Embryonic facial prominence (tissue), 1 donor: Measurements from ENCODE around the gene MBD3L4.
"Not testable (repeated sequence)": the region's sequence is repeated elsewhere in the genome, so short reads cannot be mapped to it uniquely, and the experiment has no call there.

ENCODE experiments used
- DNase-seq: peaks from one replicate; pipeline ENCODE4 v3.0.0-alpha.2; 2016; ENCODE audit errors: extremely low spot score

MBD3L4 gene

DNA sequence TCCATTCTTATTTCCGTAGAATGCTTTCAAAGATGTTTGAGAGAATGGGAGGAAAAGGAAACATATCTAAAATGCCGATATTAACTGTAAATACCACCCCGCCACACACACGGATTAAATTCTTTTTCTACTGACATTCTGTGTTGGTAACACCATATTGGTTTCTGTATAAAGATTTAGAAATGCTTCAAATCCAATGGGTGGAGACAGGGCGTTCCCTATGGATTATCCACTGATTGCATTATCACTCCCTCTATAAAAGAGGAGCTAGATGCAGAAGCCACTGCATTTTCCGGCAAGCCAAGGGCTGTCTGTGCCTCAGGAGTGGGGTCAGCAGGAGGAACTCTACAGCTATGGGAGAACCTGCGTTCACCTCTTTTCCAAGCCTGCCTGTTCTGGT is 9.0 kb upstream of the MBD3L4 start, which contains the start of gene MBD3L2:
Gene MBD3L2 (plus strand): TSS at position 301 of the 400 bp plus-strand sequence. CDS start 53 bp downstream, at position 354.
- DNase-seq = not testable (repeated sequence)

DNA sequence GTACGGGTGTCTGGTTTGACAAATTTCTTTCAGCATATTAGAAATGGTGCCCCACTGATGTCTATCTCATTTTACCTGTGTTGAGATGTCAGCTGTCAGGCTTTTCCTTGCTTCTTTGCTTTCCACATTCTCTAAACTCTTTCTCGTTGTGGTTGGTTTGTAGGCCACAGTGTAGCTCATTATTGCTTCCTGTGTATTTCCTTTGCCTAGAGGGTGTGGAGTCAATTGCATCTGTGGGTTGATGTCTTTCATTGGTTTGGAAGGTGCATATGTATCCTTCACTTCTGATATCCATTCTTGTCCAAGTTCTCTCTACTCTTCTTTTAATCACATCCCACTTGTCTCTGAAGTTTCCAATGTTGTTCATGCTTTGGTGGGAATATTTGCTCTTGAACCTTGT is 1.6 kb upstream of the MBD3L4 start:
- not testable (repeated sequence) for DNase-seq

DNA sequence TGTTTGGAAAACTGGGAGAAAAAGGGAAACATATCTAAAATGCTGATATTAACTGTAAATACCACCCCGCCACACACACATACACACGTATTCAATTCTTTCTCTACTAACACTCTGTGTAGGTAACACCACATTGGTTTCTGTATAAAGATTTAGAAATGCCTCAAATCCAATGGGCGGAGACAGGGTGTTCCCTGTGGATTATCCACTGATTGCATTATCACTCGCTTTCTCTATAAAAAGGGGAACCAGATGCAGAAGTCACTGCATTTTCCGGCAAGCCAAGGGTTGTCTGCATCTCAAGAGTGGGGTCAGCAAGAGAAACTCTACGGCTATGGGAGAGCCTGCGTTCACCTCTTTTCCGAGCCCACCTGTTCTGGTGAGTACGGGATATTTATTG is 9.7 kb downstream of the MBD3L4 start, which contains the start of gene MBD3L5:
Gene MBD3L5 (plus strand): TSS at position 301 of the 400 bp plus-strand sequence. CDS start 34 bp downstream, at position 335.
- not testable (repeated sequence) for DNase-seq

DNA sequence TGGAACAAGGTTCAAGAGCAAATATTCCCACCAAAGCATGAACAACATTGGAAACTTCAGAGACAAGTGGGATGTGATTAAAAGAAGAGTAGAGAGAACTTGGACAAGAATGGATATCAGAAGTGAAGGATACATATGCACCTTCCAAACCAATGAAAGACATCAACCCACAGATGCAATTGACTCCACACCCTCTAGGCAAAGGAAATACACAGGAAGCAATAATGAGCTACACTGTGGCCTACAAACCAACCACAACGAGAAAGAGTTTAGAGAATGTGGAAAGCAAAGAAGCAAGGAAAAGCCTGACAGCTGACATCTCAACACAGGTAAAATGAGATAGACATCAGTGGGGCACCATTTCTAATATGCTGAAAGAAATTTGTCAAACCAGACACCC is 11.2 kb downstream of the MBD3L4 start:
- not testable (repeated sequence) for DNase-seq

DNA sequence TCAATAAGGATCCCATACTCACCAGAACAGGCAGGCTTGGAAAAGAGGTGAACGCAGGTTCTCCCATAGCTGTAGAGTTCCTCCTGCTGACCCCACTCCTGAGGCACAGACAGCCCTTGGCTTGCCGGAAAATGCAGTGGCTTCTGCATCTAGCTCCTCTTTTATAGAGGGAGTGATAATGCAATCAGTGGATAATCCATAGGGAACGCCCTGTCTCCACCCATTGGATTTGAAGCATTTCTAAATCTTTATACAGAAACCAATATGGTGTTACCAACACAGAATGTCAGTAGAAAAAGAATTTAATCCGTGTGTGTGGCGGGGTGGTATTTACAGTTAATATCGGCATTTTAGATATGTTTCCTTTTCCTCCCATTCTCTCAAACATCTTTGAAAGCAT is 18.6 kb downstream of the MBD3L4 start, which contains the start of gene MBD3L2B:
Gene MBD3L2B (minus strand): TSS at position 101 of the 400 bp plus-strand sequence. CDS start 34 bp downstream, at position 67.
- not testable (repeated sequence) for DNase-seq

DNA sequence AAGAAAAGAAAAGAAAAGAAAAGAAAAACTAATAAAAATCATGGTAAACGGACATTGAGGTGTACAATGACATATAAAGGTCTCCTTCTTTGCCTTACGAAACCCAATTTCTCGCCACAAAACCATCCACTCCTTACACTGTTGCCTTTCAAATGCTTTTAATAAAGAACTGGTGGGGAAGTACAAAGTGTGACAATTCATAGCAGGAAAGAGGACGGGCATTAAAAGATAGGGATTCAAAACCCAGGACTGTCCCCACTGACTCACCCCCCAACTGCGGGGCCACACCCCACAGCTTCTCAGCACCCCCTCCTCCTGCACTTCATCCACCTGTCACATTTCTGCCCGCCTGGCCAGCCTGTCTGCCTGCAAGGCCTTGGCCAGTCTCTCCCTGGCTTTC is 21.2 kb downstream of the MBD3L4 start:
- no peak for DNase-seq

DNA sequence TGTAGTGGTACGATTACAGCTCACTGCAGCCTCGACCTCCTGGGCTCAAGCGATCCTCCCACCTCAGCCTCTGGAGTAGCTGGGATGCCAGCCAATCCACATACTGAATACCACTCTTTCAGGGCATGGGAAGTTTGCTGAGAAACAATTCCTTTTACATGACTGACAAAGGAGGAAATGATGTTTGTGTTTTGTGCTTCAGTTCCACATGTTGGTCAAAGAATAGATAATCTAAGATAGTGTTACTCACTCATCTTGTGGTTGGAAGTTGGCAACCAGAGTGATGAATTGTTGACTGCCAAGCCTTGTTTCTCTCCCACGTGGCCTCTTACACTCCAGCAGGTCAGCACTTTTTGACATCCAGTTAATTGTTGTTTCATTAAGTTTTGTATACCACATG is 26.3 kb downstream of the MBD3L4 start:
- DNase-seq = no peak

DNA sequence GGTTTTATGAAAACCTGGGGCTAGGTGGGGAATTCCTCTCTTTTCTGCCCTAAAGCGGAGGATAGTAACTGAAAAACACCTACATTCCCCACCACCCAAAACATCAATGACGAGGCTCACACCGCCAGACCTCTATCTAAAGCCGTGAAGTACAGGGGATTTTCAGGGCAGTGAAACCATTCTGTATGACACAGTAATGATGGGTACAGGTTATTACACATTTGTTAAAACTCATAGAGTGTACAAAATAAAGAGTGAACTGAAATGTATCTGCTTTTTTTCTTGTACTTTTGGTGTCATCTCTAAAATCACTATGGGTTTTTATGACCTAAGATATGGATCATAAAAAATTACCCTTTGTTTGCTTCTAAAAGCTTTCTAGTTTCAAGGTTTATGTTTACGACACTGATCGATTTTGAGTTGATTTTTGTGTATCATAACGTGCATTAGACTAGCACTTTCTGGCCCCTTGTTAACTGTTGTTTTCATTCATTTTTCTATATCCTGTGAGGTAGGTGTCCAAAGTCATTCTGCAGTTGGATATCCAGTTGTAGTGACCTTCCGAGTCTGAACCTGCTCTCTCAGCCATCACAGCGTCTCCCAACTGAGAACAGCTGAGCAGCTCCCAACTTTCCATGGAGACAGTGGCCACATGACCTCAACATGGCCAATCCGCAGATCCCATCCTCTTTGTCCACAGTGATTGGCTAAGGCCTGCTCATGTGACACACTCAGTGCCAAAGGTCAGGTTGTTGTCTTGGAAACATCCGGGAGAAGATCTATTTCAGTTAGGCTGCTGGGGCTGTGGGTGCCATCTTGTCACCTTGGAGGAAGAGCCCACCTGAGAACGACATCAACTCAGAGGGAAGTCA is 29.0 kb downstream of the MBD3L4 start:
- no peak for DNase-seq

DNA sequence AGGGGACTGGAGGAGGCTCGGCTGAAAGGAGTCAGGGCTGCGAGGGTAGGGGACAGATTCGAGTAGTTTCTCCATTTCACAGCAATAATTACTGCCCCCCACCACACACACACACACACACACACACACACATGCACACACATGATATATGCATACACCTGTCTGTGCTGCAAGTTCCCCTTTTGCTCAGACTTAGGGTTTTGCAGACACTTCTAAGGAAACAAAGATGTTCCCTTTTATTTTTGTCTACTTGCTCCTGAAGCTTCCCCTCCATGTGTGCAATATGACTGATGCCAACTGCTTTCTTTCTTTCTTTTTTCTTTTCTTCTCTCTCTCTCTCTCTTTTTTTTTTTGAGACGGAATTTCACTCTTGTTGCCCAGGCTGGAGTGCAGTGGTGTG is 32.1 kb downstream of the MBD3L4 start:
- DNase-seq = no peak

DNA sequence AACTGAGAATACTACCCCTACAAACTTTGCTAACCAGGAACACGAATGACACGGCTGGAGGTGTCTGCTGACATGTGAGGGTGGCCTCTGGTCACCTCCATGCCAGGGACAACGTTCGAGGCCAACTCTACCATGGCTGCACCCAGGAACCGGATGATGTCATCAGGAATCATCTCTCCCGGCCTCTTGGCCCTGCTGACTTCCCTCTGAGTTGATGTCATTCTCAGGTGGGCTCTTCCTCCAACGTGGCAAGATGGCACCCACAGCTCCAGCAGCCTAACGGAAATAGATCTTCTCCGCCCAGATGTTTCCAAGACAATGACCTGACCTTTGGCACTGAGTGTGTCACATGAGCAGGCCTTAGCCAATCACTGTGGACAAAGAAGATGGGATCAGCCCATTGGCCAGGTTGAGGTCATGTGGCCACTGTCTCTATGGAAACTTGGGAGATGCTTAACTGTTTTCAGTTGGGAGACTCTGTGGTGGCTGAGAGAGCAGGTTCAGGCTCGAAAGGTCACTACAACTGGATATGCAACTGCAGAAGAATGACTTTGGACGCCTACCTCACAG is 33.8 kb downstream of the MBD3L4 start:
- DNase-seq = no peak

DNA sequence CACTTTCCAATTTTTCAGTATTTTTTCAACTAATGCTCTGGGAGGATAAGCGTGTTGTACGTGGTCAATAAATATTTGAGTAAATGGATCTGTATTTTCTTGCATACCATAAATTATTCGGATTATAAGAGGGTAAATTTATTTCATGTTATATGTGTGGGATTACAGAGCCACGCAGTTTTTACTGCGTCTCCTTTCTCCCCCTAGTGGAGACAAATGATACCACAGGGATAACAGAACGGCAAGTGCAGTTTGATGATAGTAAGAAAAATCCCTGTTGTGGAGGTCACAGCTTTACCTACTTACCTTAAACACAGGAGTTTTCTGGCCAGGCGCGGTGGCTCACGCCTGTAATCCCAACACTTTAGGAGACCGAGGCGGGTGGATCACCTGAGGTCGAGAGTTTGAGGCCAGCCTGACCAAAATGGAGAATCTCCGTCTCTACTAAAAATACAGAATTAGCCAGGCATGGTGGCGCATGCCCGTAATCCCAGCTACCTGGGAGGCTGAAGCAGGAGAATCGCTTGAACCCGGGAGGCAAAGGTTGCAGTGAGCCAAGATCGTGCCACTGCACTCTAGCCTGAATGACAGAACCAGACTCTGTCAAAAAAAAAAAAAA is 35.6 kb downstream of the MBD3L4 start:
- no peak for DNase-seq

DNA sequence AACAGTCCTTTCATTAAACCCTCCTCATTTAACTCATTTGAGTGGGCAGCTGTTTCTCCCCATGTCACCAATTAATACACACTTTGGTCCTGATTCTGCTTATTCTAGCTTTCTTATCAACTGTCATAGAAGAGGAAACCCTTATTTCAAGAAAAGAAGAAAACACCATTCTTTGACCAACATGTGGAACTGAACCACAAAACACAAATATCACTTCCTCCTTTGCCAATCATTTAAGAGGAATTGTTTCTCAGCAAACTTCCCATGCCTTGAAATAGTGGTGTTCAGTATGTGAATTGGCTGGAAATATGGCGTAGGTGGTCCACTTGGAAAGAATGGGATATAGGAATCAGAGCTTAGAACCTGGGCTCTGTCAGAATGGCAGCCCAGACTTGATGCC is 39.2 kb downstream of the MBD3L4 start:
- DNase-seq = no peak

DNA sequence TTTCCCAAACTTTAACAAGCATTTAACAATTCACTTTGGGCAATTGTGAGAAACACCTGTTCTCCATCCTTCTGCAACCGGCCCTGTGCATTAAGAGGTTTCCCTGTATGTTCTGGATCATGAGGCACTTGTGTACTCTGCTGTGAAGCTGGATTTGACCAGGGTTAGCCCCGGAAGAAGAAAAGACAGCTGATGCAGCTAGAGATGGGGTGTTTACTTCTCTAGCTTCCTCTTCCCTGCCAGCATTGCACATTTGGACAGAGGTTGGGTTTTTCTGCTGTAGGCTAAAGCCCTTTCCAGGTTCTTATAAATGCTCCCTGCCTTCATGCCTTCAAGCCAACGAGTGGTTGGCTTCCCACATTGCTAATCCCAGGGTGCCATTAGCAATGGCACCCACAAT is 39.6 kb downstream of the MBD3L4 start:
- no peak for DNase-seq

DNA sequence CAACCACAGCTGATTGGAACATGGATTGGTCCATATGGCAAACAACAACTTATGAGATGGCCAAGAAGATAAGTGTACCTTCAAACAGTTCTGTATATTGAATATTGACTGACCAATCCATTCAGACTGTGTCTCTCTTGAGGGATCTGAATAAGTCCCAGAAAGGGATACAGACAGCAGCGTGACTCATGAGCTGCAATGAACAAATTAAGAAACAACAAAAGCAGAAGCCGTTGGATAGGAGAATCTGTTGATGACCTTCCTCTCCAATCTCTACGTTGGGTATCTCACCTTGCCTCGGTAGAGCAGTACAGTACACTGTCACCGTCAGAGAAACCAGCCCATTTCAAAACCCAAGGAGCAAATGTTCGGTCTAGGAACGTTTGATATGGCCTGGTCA is 40.0 kb downstream of the MBD3L4 start:
- no peak for DNase-seq

DNA sequence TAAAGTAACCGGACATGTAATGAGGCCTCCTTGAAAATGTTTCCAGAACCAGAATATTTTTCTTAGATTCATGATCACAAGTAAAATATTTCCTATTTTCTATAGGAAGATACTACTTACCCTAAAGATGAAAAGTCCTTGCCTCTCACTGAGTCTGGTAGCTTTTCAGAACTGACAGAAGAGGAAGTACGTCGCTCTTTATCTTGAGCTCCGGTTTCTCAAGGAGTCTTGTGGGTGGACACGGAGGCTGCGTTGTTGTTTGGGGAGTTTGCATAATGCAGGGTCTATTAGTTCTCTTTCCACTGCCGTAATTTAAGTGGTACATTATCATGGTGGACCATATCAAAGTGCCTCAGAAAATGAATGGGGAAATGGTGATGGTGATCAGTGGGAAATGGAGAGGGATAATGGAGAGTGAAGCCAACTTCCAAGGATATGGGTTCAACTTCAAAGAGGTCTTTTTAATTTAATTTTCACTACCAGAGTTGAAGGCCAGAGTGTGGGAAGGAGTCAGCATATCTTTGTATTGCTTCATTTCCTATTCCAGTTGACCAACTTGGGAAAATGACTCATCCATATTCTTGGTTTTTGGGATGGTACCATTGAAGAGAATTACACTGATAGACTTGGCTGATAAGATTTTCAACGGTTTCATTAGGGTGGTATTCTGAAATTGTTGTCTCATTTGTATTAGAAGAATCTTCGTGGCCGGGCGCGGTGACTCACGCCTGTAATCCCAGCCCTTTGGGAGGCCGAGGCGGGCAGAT is 42.1 kb downstream of the MBD3L4 start:
- no peak for DNase-seq

DNA sequence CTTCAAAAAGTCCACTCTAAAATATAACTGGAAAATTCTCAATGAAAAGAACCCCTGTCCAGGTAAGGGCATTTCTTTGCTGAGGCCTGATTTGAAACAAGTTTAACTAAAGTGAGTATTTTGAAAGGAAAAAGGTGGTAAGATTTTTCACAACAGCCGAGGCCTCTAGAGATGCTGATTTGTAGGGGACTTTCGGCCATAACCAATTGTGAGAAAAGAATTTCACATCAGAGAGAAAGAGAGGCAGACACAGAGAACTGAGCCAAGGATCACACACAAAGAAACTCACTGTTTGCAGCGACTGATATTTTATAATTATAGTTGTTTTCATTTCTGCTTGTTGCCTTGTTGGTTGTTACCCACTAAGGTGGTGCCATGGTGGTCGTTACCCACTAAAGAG is 43.2 kb downstream of the MBD3L4 start:
- no peak for DNase-seq

DNA sequence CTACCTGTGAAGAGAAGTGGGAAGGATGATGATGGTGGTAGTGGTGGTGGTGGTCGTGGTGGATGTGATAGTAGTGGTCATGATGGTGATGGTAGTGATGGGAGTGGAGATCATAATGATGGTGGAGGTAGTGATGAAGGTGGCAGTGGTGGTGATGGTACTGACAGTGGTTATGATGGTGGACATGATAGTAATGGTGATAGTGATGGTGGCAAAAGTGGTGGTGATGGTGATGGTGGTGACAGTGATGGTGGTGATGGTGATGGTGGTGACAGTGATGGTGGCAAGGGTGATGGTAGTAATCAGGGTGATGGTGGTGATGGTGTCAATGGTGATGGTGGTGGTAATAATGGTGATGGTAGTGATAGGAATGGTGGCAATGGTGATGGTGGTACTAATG is 44.9 kb downstream of the MBD3L4 start:
- no peak for DNase-seq

DNA sequence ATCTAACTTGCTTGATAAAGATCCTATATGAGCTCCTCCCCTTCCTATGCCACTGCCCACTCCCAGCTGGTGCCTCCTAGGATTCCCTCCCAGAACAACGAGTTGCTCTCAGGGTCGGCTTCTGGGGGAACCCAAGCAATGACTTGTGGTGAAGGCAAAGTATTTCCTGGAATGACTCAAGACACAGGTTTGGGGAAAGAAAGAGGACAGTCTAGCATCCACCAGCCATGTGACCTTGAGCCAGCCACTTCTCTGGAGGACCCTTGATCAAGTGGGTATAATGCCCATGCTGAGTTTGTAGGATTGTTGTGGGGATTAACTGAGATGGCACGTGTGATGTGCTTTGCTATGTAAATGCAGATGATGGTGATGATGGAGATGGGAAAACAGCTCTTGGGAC is 51.7 kb downstream of the MBD3L4 start:
- no peak for DNase-seq

DNA sequence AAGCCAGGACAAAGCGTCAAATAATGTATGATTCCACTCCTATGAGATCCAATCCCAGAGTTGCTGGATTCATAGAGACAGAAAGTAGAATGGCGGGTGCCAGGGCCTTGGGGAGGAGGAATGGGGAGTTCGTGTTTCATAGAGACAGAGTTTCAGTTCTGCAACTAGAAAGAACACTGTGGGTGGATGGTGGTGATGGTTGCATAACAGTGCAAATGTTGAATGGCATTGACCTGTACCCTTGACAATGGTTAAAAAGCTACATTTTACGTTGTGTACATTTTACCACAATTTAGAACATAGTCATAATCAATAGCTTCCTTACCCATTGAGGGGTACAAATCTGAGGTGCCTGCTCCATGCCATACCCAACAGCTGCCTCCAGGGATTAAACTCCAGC is 52.1 kb downstream of the MBD3L4 start:
- DNase-seq = no peak
